SK-N-SH (cell line): ENCODE measurements around the gene TMEM245. TPM values are rescaled to one million over a fixed set of nuclear protein-coding genes. Genes with fewer than 3 reads are reported as not detected.

Experiments used
- CTCF ChIA-PET: fragments of 300-600, 350-600 bp; formaldehyde crosslinking; extraction: SDS; loops from one replicate; lab custom pipeline; 2021; lab: Yijun Ruan, JAX
- POLR2A ChIA-PET: fragments of 350-600 bp; sonication (Branson Sonifier 250); formaldehyde crosslinking; extraction: SDS; loops from one replicate; lab custom pipeline; 2020; ENCODE audit warnings: antibody characterized with exemption, inconsistent platforms; lab: Yijun Ruan, JAX
- DNase-seq: peaks from one replicate; pipeline ENCODE4 v3.0.0; 2012
- H2AFZ ChIP-seq: fragments of 200-600 bp; sonication (generic); 2 replicates; pipeline ENCODE4 v1.8.1; 2016; ENCODE audit warnings: antibody characterized with exemption, mild to moderate bottlenecking, low read depth
- H3F3A ChIP-seq: fragments of 200-600 bp; sonication (generic); replicated peaks from 2 replicates; pipeline ENCODE3; 2016; ENCODE audit warnings: antibody characterized with exemption, mild to moderate bottlenecking; ENCODE audit not compliant: insufficient read depth
- H3K27ac ChIP-seq, 2 experiments: fragments of 200-500 bp in 1 of 2; fragments of 200-600 bp in 1 of 2; sonication (Bioruptor generic) in 1 of 2; sonication (generic), shearing (Covaris generic) in 1 of 2; 2 replicates each; pipeline versions ENCODE4 v1.5.1 to v1.6.1; 2014 to 2016; ENCODE audit warnings: low read depth in 2 of 2, inconsistent platforms in 1 of 2, low read length in 1 of 2, mild to moderate bottlenecking in 1 of 2, mixed read lengths in 1 of 2
- H3K27me3 ChIP-seq: fragments of 200-600 bp; sonication (generic), shearing (Covaris generic); 2 replicates; pipeline ENCODE4 v1.6.1; 2016; ENCODE audit warnings: mixed run types; ENCODE audit not compliant: insufficient read depth
- H3K36me3 ChIP-seq, 2 experiments: fragments of 200-500 bp in 1 of 2; fragments of 200-600 bp in 1 of 2; sonication (Bioruptor generic) in 1 of 2; sonication (generic) in 1 of 2; replicated peaks in 1 of 2; 2 replicates each; pipeline versions ENCODE3 to v1.5.1; 2014 to 2016; ENCODE audit warnings: low read length in 1 of 2, mild to moderate bottlenecking in 1 of 2; ENCODE audit not compliant: insufficient read depth in 2 of 2, control insufficient read depth in 1 of 2
- H3K4me1 ChIP-seq, 2 experiments: fragments of 200-500 bp in 1 of 2; fragments of 200-600 bp in 1 of 2; sonication (Bioruptor generic) in 1 of 2; sonication (generic), shearing (Covaris generic) in 1 of 2; 2 replicates each; pipeline versions ENCODE4 v1.5.1 to v1.6.1; 2014 to 2016; ENCODE audit warnings: low read depth in 1 of 2, low read length in 1 of 2, mixed run types in 1 of 2; ENCODE audit not compliant: insufficient read depth in 2 of 2, control insufficient read depth in 1 of 2
- H3K4me2 ChIP-seq: fragments of 200-600 bp; sonication (generic), shearing (Covaris generic); 2 replicates; pipeline ENCODE4 v1.6.1; 2017; ENCODE audit warnings: mixed run types
- H3K4me3 ChIP-seq, 2 experiments: fragments of 200-500 bp in 1 of 2; fragments of 200-600 bp in 1 of 2; sonication (Bioruptor generic) in 1 of 2; sonication (generic), shearing (Covaris generic) in 1 of 2; 2 replicates each; pipeline versions ENCODE4 v1.5.1 to v1.8.1; 2014 to 2016; ENCODE audit warnings: low read depth in 2 of 2, inconsistent platforms in 1 of 2, low read length in 1 of 2, mild to moderate bottlenecking in 1 of 2, mixed read lengths in 1 of 2, moderate library complexity in 1 of 2
- H3K79me2 ChIP-seq: fragments of 200-600 bp; sonication (generic); 2 replicates; pipeline ENCODE4 v1.8.1; 2017; ENCODE audit warnings: mild to moderate bottlenecking; ENCODE audit not compliant: insufficient read depth
- H3K9ac ChIP-seq: fragments of 200-600 bp; sonication (generic); 2 replicates; pipeline ENCODE4 v1.6.1; 2017; ENCODE audit warnings: mixed run types
- H3K9me2 ChIP-seq: fragments of 200-600 bp; sonication (generic); 2 replicates; pipeline ENCODE4 v1.6.1; 2017; ENCODE audit warnings: mixed run types
- H3K9me3 ChIP-seq: fragments of 200-600 bp; sonication (generic); 2 replicates; pipeline ENCODE4 v1.6.1; 2017; ENCODE audit warnings: mixed run types, mild to moderate bottlenecking, moderate library complexity
- H4K20me1 ChIP-seq: fragments of 200-600 bp; sonication (generic); 2 replicates; pipeline ENCODE4 v1.6.1; 2017; ENCODE audit warnings: mild to moderate bottlenecking, mixed run types; ENCODE audit not compliant: insufficient read depth
- CHD2 ChIP-seq: fragments of 150-350 bp; IDR thresholded peaks from 2 replicates; pipeline ENCODE4 v1.6.1; 2018; ENCODE audit warnings: low read length; ENCODE audit not compliant: partially characterized antibody
- ELF1 ChIP-seq: IDR thresholded peaks from 2 replicates; pipeline ENCODE4 v1.4.0; 2012
- EP300 ChIP-seq, 2 experiments: IDR thresholded peaks; 2 replicates each; pipeline versions ENCODE4 v1.4.0 to v1.6.1; 2012; ENCODE audit warnings: borderline replicate concordance in 1 of 2, low read depth in 1 of 2, low read length in 1 of 2
- EZH2phosphoT487 ChIP-seq: fragments of 200-600 bp; sonication (generic); IDR thresholded peaks from 2 replicates; pipeline ENCODE4 v1.6.1; 2017; ENCODE audit warnings: low read depth, mixed run types, mild to moderate bottlenecking, antibody characterized with exemption, moderate library complexity, borderline replicate concordance
- FOSL2 ChIP-seq: IDR thresholded peaks from 2 replicates; pipeline ENCODE4 v1.4.0; 2012; ENCODE audit warnings: low read depth, mild to moderate bottlenecking, moderate library complexity, borderline replicate concordance
- FOXJ3 ChIP-seq: sonication (generic); formaldehyde crosslinking; IDR thresholded peaks from 2 replicates; pipeline ENCODE4 v1.5.1; 2020; ENCODE audit warnings: mild to moderate bottlenecking, missing genetic modification reagents
- FOXM1 ChIP-seq: IDR thresholded peaks from 2 replicates; pipeline ENCODE4 v1.4.0; 2012; ENCODE audit warnings: low read depth, mild to moderate bottlenecking
- GABPA ChIP-seq: IDR thresholded peaks from 2 replicates; pipeline ENCODE4 v1.4.0; 2012; ENCODE audit warnings: low read depth, mild to moderate bottlenecking
- GATA2 ChIP-seq: sonication (generic); formaldehyde crosslinking; IDR thresholded peaks from 2 replicates; pipeline ENCODE4 v1.5.0; 2020; ENCODE audit warnings: mild to moderate bottlenecking, missing genetic modification reagents
- IRF3 ChIP-seq: fragments of 150-350 bp; IDR thresholded peaks from 2 replicates; pipeline ENCODE4 v1.6.1; 2016; ENCODE audit warnings: mild to moderate bottlenecking, low read depth, low read length
- JUND ChIP-seq: IDR thresholded peaks from 2 replicates; pipeline ENCODE4 v1.4.0; 2012
- MEF2A ChIP-seq: IDR thresholded peaks from 2 replicates; pipeline ENCODE4 v1.4.0; 2012; ENCODE audit warnings: low read depth, borderline replicate concordance
- MXI1 ChIP-seq: IDR thresholded peaks from 2 replicates; pipeline ENCODE4 v1.6.1; 2012; ENCODE audit warnings: mild to moderate bottlenecking, low read depth, low read length, improper control_type of control experiment
- NFIC ChIP-seq: IDR thresholded peaks from 2 replicates; pipeline ENCODE4 v1.4.0; 2012; ENCODE audit warnings: borderline replicate concordance
- NRF1 ChIP-seq: IDR thresholded peaks from 2 replicates; pipeline ENCODE4 v1.6.1; 2012; ENCODE audit warnings: low read depth, mild to moderate bottlenecking, low read length
- POLR2AphosphoS5 ChIP-seq: IDR thresholded peaks from 2 replicates; pipeline ENCODE4 v1.6.1; 2012; ENCODE audit warnings: low read depth, low read length
- RCOR1 ChIP-seq: fragments of 150-350 bp; IDR thresholded peaks from 2 replicates; pipeline ENCODE4 v1.6.1; 2017; ENCODE audit warnings: antibody characterized with exemption, low read length
- SIN3A ChIP-seq: IDR thresholded peaks from 2 replicates; pipeline ENCODE4 v1.6.1; 2012; ENCODE audit warnings: low read depth, mild to moderate bottlenecking, low read length, moderate library complexity, borderline replicate concordance
- TCF12 ChIP-seq: IDR thresholded peaks from 2 replicates; pipeline ENCODE4 v1.4.0; 2012
- USF1 ChIP-seq: IDR thresholded peaks from 2 replicates; pipeline ENCODE4 v1.4.0; 2012; ENCODE audit warnings: low read depth, borderline replicate concordance
- WGBS: methylation state at CpG from one replicate; pipeline ENCODE4 v1.1.6; 2017; ENCODE audit warnings: low lambda C conversion rate; 5-methylcytosine and 5-hydroxymethylcytosine counted together
- polyA plus RNA-seq, 3 experiments: library from polyadenylated mRNA; depleted of rRNA; stranded (reverse); fragments of >200 nt; gene quantifications; 2 replicates each; pipeline ENCODE4 v1.2.3, GENCODE V29; 2012
- TF ChIP-seq, protein P1 (sequence below): fragments of 150-350 bp; IDR thresholded peaks from 2 replicates; pipeline ENCODE4 v1.6.1; 2017; ENCODE audit warnings: antibody characterized with exemption, low read length, low read depth, borderline replicate concordance
- TF ChIP-seq, protein P2 (sequence below): IDR thresholded peaks from 2 replicates; pipeline ENCODE4 v1.6.1; 2012; ENCODE audit warnings: mild to moderate bottlenecking, low read depth, low read length, moderate library complexity
- TF ChIP-seq, protein P3 (sequence below): IDR thresholded peaks from 2 replicates; pipeline ENCODE4 v1.4.0; 2012; ENCODE audit warnings: low read depth, borderline replicate concordance

The TMEM245 gene
- polyA plus RNA-seq, 1 of the 3 experiments (the other 2 are of a cell fraction): 17.5 TPM

GRCh38 chr9:109012009-109012875, 107.5 kb downstream of the TMEM245 start:
- POLR2A ChIA-PET: no interaction called here
- H3K4me3 ChIP-seq: peak overlapping the region; percentile 82 to 91
- TF ChIP-seq, protein P1, sequence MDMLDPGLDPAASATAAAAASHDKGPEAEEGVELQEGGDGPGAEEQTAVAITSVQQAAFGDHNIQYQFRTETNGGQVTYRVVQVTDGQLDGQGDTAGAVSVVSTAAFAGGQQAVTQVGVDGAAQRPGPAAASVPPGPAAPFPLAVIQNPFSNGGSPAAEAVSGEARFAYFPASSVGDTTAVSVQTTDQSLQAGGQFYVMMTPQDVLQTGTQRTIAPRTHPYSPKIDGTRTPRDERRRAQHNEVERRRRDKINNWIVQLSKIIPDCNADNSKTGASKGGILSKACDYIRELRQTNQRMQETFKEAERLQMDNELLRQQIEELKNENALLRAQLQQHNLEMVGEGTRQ: no peak
- TF ChIP-seq POLR2AphosphoS5: peak; percentile 46
- TF ChIP-seq, protein P2, sequence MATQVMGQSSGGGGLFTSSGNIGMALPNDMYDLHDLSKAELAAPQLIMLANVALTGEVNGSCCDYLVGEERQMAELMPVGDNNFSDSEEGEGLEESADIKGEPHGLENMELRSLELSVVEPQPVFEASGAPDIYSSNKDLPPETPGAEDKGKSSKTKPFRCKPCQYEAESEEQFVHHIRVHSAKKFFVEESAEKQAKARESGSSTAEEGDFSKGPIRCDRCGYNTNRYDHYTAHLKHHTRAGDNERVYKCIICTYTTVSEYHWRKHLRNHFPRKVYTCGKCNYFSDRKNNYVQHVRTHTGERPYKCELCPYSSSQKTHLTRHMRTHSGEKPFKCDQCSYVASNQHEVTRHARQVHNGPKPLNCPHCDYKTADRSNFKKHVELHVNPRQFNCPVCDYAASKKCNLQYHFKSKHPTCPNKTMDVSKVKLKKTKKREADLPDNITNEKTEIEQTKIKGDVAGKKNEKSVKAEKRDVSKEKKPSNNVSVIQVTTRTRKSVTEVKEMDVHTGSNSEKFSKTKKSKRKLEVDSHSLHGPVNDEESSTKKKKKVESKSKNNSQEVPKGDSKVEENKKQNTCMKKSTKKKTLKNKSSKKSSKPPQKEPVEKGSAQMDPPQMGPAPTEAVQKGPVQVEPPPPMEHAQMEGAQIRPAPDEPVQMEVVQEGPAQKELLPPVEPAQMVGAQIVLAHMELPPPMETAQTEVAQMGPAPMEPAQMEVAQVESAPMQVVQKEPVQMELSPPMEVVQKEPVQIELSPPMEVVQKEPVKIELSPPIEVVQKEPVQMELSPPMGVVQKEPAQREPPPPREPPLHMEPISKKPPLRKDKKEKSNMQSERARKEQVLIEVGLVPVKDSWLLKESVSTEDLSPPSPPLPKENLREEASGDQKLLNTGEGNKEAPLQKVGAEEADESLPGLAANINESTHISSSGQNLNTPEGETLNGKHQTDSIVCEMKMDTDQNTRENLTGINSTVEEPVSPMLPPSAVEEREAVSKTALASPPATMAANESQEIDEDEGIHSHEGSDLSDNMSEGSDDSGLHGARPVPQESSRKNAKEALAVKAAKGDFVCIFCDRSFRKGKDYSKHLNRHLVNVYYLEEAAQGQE: no peak
- no peak for TF ChIP-seq CHD2
- no peak for TF ChIP-seq GATA2 (CRISPR knock-in tag)
- TF ChIP-seq SIN3A: 0 out of 2 replicates have a peak, but pooled peaks have one; percentile 54
- no peak for TF ChIP-seq FOXM1
- no peak for TF ChIP-seq USF1
- TF ChIP-seq MXI1: peak; percentile 87
- peak in 1 of 2 experiments; percentile 62; a peak in 1 of 4 replicates for TF ChIP-seq EP300 (IDR thresholded peaks at IDR 0.05; ENCODE audit: borderline replicate concordance in 1 of 2, low read depth in 1 of 2, low read length in 1 of 2)
- TF ChIP-seq EZH2phosphoT487: no peak
- TF ChIP-seq RCOR1: no peak
- no peak for TF ChIP-seq NRF1
- no peak for TF ChIP-seq GABPA
- TF ChIP-seq ELF1: no peak
- TF ChIP-seq FOXJ3 (CRISPR knock-in tag): no peak
- peak; percentile 72 for TF ChIP-seq TCF12
- TF ChIP-seq MEF2A: peak; percentile 43; the same call in 1 of the 2 replicates
- TF ChIP-seq IRF3: no peak
- peak; percentile 64 for TF ChIP-seq NFIC
- peak; percentile 95 for TF ChIP-seq FOSL2
- peak; percentile 90 for TF ChIP-seq JUND
- TF ChIP-seq, protein P3, sequence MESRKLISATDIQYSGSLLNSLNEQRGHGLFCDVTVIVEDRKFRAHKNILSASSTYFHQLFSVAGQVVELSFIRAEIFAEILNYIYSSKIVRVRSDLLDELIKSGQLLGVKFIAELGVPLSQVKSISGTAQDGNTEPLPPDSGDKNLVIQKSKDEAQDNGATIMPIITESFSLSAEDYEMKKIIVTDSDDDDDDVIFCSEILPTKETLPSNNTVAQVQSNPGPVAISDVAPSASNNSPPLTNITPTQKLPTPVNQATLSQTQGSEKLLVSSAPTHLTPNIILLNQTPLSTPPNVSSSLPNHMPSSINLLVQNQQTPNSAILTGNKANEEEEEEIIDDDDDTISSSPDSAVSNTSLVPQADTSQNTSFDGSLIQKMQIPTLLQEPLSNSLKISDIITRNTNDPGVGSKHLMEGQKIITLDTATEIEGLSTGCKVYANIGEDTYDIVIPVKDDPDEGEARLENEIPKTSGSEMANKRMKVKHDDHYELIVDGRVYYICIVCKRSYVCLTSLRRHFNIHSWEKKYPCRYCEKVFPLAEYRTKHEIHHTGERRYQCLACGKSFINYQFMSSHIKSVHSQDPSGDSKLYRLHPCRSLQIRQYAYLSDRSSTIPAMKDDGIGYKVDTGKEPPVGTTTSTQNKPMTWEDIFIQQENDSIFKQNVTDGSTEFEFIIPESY: no peak; the same call in 1 of the 2 replicates

More at GRCh38 chr9:109012009-109012875, 107.5 kb downstream of the TMEM245 start:
- Histone ChIP-seq H2AFZ (peak overlapping the region; percentile 88), H3K27me3 (no peaks in the 10 kb centered on the region), H3F3A (peaks cover 42% of the 10 kb centered on the region), H3K27ac (peak overlapping the region; percentile 76 to 91), H3K36me3 (peaks cover 4 to 11% of the 10 kb centered on the region in 2 experiments), H3K4me1 (peaks cover 13 to 22% of the 10 kb centered on the region in 2 experiments), H4K20me1 (peaks cover 8% of the 10 kb centered on the region; the same call in 1 of the 2 replicates), H3K9me3 (no peaks in the 10 kb centered on the region), H3K79me2 (peaks cover 48% of the 10 kb centered on the region), H3K9ac (peak overlapping the region; percentile 91), H3K4me2 (peak overlapping the region; percentile 97), H3K9me2 (no peaks in the 10 kb centered on the region)
- WGBS: 4% methylated on average over 28 of the region's 29 CpGs
- DNase-seq: peak; percentile 64
- CTCF ChIA-PET: no interaction called here
